ENCODE data around the gene NKX2-2. TPM values are rescaled to one million over a fixed set of nuclear protein-coding genes. Genes with fewer than 3 reads are reported as not detected.

Gene NKX2-2
- polyA plus RNA-seq, 1 experiment, result not detected

DNA sequence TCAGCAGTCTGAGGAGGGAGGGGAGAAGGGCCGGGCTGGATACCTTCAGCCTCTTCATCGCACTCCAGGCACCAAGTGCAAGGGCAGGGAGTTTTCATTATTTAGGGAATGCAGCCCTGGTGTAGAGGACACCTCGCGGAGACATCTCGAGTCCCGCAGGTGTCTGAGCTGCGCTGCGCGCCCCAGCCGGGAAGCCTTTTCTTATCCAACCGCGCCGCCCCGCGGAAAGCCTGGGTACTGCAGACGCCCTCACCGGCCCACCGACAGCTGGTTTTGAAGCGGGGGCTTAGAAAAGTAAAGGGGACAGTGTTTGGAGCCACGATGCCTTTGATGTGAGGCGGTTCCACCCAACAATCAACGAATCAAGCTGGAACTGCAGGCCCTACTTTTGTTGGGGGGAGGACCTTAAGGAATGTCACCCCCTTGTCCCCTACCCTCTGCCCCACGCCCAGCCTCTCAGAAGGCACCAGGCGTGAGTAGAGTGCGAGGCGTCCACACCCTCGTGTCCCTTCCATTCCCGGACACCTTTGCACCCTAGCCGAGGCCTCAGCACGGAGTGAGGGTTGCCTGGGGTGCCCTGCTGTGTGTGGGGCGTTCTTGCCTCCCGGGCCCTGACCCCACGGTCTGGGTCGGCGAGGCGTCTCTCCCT is 8.6 kb downstream of the NKX2-2 start:
- Histone ChIP-seq H3K27me3 (ENCODE audit: control insufficient read depth, insufficient read depth, low read length) (peaks cover 40% of the 10 kb centered on the region), H3K4me3 (ENCODE audit: low read depth, low read length) (peak overlapping the region; percentile 44), H3K36me3 (ENCODE audit: control insufficient read depth, insufficient read depth, low read length) (no peaks in the 10 kb centered on the region)
- peak; percentile 99 for TF ChIP-seq CTCF (IDR thresholded peaks at IDR 0.05; ENCODE audit: insufficient read depth, low read depth, low read length)
- no peak for DNase-seq (ENCODE audit: low read depth)
- POLR2A ChIA-PET, result no interaction called here
- CTCF ChIA-PET, result interaction anchor here (0.5 to 16.9 kb wide), 48 partner anchors 9 to 669 kb away, joined by 3 to 208 read pairs (median 4); partner anchors contain the start of genes KIZ, NKX2-2 and XRN2

GRCh38 chr20:21504323-21504722 is 9.5 kb downstream of the NKX2-2 start:
- DNase-seq (ENCODE audit: low read depth), result no peak
- Histone ChIP-seq H3K4me3 (ENCODE audit: low read depth, low read length) (no peak overlapping the region), H3K27me3 (ENCODE audit: control insufficient read depth, insufficient read depth, low read length) (peaks cover 33% of the 10 kb centered on the region), H3K36me3 (ENCODE audit: control insufficient read depth, insufficient read depth, low read length) (no peaks in the 10 kb centered on the region)
- ChIA-PET POLR2A (no interaction called here), CTCF (interaction anchor here (0.8 to 16.9 kb wide), 18 partner anchors 10 to 668 kb away, joined by 3 to 208 read pairs (median 12); partner anchors contain the start of gene NKX2-2)
- TF ChIP-seq CTCF (IDR thresholded peaks at IDR 0.05; ENCODE audit: insufficient read depth, low read depth, low read length), result no peak

- DNase-seq (ENCODE audit: low read depth), result no peak
- POLR2A ChIA-PET, result no interaction called here
- TF ChIP-seq CTCF (IDR thresholded peaks at IDR 0.05; ENCODE audit: insufficient read depth, low read depth, low read length), result no peak
- H3K4me3 ChIP-seq (ENCODE audit: low read depth, low read length), result no peak overlapping the region
- peaks cover 28% of the 10 kb centered on the region for H3K27me3 ChIP-seq (ENCODE audit: control insufficient read depth, insufficient read depth, low read length)
- CTCF ChIA-PET, result interaction anchor here (0.5 to 16.9 kb wide), 7 partner anchors 121 to 800 kb away, joined by 3 to 208 read pairs (median 4); no protein-coding TSS in a partner anchor
- no peaks in the 10 kb centered on the region for H3K36me3 ChIP-seq (ENCODE audit: control insufficient read depth, insufficient read depth, low read length)
Measured at GRCh38 chr20:21503345-21503744, 10.5 kb downstream of the NKX2-2 start.

DNA sequence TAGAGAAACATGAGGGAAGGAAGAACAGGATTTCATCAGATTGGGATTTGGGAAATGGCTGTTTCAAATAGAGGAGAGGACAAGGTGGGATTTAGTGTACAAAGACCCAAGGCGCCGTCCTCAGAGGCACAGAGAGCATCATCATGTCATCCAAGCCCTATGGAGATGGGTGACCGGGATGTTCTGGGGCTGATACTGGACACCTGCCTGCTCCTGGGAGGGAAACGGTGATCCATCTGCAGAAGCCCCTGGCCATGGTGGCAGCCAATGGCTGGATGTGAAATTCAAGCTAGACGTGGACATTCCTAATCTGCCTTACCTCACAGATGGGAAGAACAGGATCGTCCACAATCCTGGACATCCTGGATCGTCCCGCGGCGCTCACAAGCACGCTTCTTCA is 12.7 kb downstream of the NKX2-2 start:
- DNase-seq (ENCODE audit: low read depth), result no peak
- Histone ChIP-seq H3K36me3 (ENCODE audit: control insufficient read depth, insufficient read depth, low read length) (no peaks in the 10 kb centered on the region), H3K4me3 (ENCODE audit: low read depth, low read length) (no peak overlapping the region), H3K27me3 (ENCODE audit: control insufficient read depth, insufficient read depth, low read length) (peaks cover 11% of the 10 kb centered on the region)
- ChIA-PET POLR2A (no interaction called here), CTCF (interaction anchor here (1.1 to 16.9 kb wide), 3 partner anchors 263 to 664 kb away, joined by 4 to 208 read pairs (median 15); no protein-coding TSS in a partner anchor)
- no peak for TF ChIP-seq CTCF (IDR thresholded peaks at IDR 0.05; ENCODE audit: insufficient read depth, low read depth, low read length)

GRCh38 chr20:21500599-21500998 is 13.3 kb downstream of the NKX2-2 start:
- Histone ChIP-seq H3K36me3 (ENCODE audit: control insufficient read depth, insufficient read depth, low read length) (no peaks in the 10 kb centered on the region), H3K27me3 (ENCODE audit: control insufficient read depth, insufficient read depth, low read length) (peaks cover 8% of the 10 kb centered on the region), H3K4me3 (ENCODE audit: low read depth, low read length) (no peak overlapping the region)
- no peak for TF ChIP-seq CTCF (IDR thresholded peaks at IDR 0.05; ENCODE audit: insufficient read depth, low read depth, low read length)
- ChIA-PET POLR2A (no interaction called here), CTCF (interaction anchor here (0.7 to 16.9 kb wide), 3 partner anchors 10 to 664 kb away, joined by 4 to 208 read pairs (median 4); no protein-coding TSS in a partner anchor)
- DNase-seq (ENCODE audit: low read depth), result no peak

Data from BJ (cell line).